OCI-LY7 (cell line): ENCODE results near the gene EMILIN1. TPM values are rescaled to one million over a fixed set of nuclear protein-coding genes. Genes with fewer than 3 reads are reported as not detected.

ENCODE experiments used
- BruUV-seq: library from RNA; stranded (reverse); fragments of 400-500 nt; replicated peaks from 2 replicates; lab custom pipeline; 2021; lab: Mats Ljungman, UMichigan
- CTCF ChIA-PET: fragments of 300-600 bp; sonication (Branson Sonifier 250); formaldehyde crosslinking; loops from one replicate; lab custom pipeline; 2022; ENCODE audit warnings: antibody characterized with exemption; ENCODE audit not compliant: unreplicated experiment; lab: Charles Lee
- POLR2A ChIA-PET: fragments of 300-600 bp; sonication (Branson Sonifier 250); formaldehyde crosslinking; loops from one replicate; lab custom pipeline; 2022; ENCODE audit warnings: antibody characterized with exemption; lab: Charles Lee
- DNase-seq: peaks from one replicate; pipeline ENCODE4 v3.0.0-alpha.2; 2015; ENCODE audit warnings: low spot score
- H2AFZ ChIP-seq: fragments of 200-600 bp; sonication (generic), shearing (Covaris generic); 2 replicates; pipeline ENCODE4 v1.6.1; 2014; ENCODE audit warnings: mild to moderate bottlenecking, antibody characterized with exemption, low read length, moderate library complexity
- H3K27ac ChIP-seq: fragments of 200-600 bp; sonication (generic); 2 replicates; pipeline ENCODE4 v1.5.1; 2014; ENCODE audit warnings: mixed run types, low read depth, mild to moderate bottlenecking, moderate library complexity, low read length, inconsistent platforms; ENCODE audit not compliant: poor library complexity, severe bottlenecking
- H3K36me3 ChIP-seq: fragments of 200-600 bp; sonication (generic); 2 replicates; pipeline ENCODE4 v1.6.1; 2014; ENCODE audit warnings: mild to moderate bottlenecking, antibody characterized with exemption, low read length, moderate library complexity, mixed read lengths; ENCODE audit not compliant: insufficient read depth
- H3K4me1 ChIP-seq: fragments of 200-600 bp; sonication (generic); 2 replicates; pipeline ENCODE4 v1.5.1; 2014; ENCODE audit warnings: mild to moderate bottlenecking, low read length; ENCODE audit not compliant: insufficient read depth, poor library complexity, severe bottlenecking
- H3K4me2 ChIP-seq: fragments of 200-600 bp; sonication (generic); 2 replicates; pipeline ENCODE4 v1.6.1; 2014; ENCODE audit warnings: mild to moderate bottlenecking, low read length
- H3K4me3 ChIP-seq: fragments of 200-600 bp; sonication (generic); 2 replicates; pipeline ENCODE4 v1.5.1; 2014; ENCODE audit warnings: mild to moderate bottlenecking, low read depth, low read length; ENCODE audit not compliant: poor library complexity, severe bottlenecking
- H3K79me2 ChIP-seq: fragments of 200-600 bp; sonication (generic); 2 replicates; pipeline ENCODE4 v1.6.1; 2016; ENCODE audit warnings: low read depth, mild to moderate bottlenecking, low read length, moderate library complexity, mixed read lengths; ENCODE audit not compliant: insufficient read depth
- H3K9me2 ChIP-seq: fragments of 200-600 bp; sonication (generic); 2 replicates; pipeline ENCODE4 v1.6.1; 2016; ENCODE audit warnings: mild to moderate bottlenecking, low read length, mixed read lengths; ENCODE audit not compliant: insufficient read depth
- H3K9me3 ChIP-seq: fragments of 200-600 bp; sonication (generic); 2 replicates; pipeline ENCODE4 v1.6.1; 2014; ENCODE audit warnings: mild to moderate bottlenecking, mixed run types, low read length, mixed read lengths
- H4K20me1 ChIP-seq: fragments of 200-600 bp; sonication (generic); 2 replicates; pipeline ENCODE4 v1.6.1; 2014; ENCODE audit warnings: mild to moderate bottlenecking, antibody characterized with exemption, low read length, moderate library complexity, mixed read lengths; ENCODE audit not compliant: insufficient read depth
- CTCF ChIP-seq: fragments of 200-600 bp; sonication (generic); conservative IDR thresholded peaks from 2 replicates; pipeline ENCODE4 v1.5.1; 2014; ENCODE audit warnings: mild to moderate bottlenecking, antibody characterized with exemption, low read length, moderate library complexity, mixed read lengths
- EZH2phosphoT487 ChIP-seq: fragments of 200-600 bp; sonication (generic); IDR thresholded peaks from 2 replicates; pipeline ENCODE4 v1.6.1; 2018; ENCODE audit warnings: low read depth, borderline replicate concordance, mild to moderate bottlenecking, mixed run types, antibody characterized with exemption, low read length, moderate library complexity, mixed read lengths
- intact Hi-C: fragments of 100-400 bp; cut with micrococcal nuclease; formaldehyde crosslinking; loops from one replicate; pipeline ENCODE4 v1.10.0; 2022; ENCODE audit not compliant: unreplicated experiment
- total RNA-seq, 2 experiments: library from RNA; depleted of rRNA in 1 of 2; stranded (reverse); fragments of >200 nt in 1 of 2; shearing (Covaris generic) in 1 of 2; gene quantifications; 2 replicates each; pipeline ENCODE4 v1.2.3, GENCODE V29; 2014 to 2022

The EMILIN1 gene
- total RNA-seq, 2 experiments from 2014 or later: 2.2 to 2.7 TPM

GRCh38 chr2:27130396-27130795 lies 52.0 kb downstream of the EMILIN1 start:
- peaks cover 5% of the 10 kb centered on the region; the same call in 1 of the 2 replicates for H4K20me1 ChIP-seq
- H3K79me2 ChIP-seq: peaks cover 20% of the 10 kb centered on the region
- BruUV-seq: no TSS peak
- H2AFZ ChIP-seq: no peak overlapping the region
- H3K36me3 ChIP-seq: peaks cover 56% of the 10 kb centered on the region
- no peaks in the 10 kb centered on the region for H3K9me2 ChIP-seq
- CTCF ChIA-PET: no interaction called here
- intact Hi-C loops: loop anchor here (5.0 kb wide), 1 partner anchor 82 kb away; the partner anchor contains the start of genes ATRAID and SLC5A6
- no peak for TF ChIP-seq CTCF
- no peak for TF ChIP-seq EZH2phosphoT487
- H3K9me3 ChIP-seq: no peaks in the 10 kb centered on the region
- H3K27ac ChIP-seq: no peak overlapping the region
- DNase-seq: no peak
- H3K4me3 ChIP-seq: no peak overlapping the region
- H3K4me2 ChIP-seq: no peak overlapping the region
- POLR2A ChIA-PET: no interaction called here
- H3K4me1 ChIP-seq: peaks cover 19% of the 10 kb centered on the region

GRCh38 chr2:27131429-27131828 lies 53.0 kb downstream of the EMILIN1 start:
- DNase-seq: no peak
- BruUV-seq: no TSS peak
- peaks cover 20% of the 10 kb centered on the region for H3K79me2 ChIP-seq
- no peak overlapping the region for H2AFZ ChIP-seq
- H3K4me1 ChIP-seq: peaks cover 20% of the 10 kb centered on the region
- no peaks in the 10 kb centered on the region for H3K9me3 ChIP-seq
- H3K4me3 ChIP-seq: no peak overlapping the region
- H4K20me1 ChIP-seq: peaks cover 5% of the 10 kb centered on the region; the same call in 1 of the 2 replicates
- ChIA-PET CTCF (interaction anchor here (0.5 kb wide), 1 partner anchor 45 kb away, joined by 3 read pairs; the partner anchor contains the start of gene KHK), POLR2A (interaction anchor here (1.0 kb wide), 2 partner anchors 10 to 23 kb away, joined by 3 to 5 read pairs; no protein-coding TSS in a partner anchor)
- no peak overlapping the region for H3K4me2 ChIP-seq
- H3K27ac ChIP-seq: no peak overlapping the region
- intact Hi-C loops: loop anchor here (5.0 kb wide), 1 partner anchor 81 kb away; the partner anchor contains the start of genes ATRAID and SLC5A6
- TF ChIP-seq CTCF (no peak), EZH2phosphoT487 (no peak)
- no peaks in the 10 kb centered on the region for H3K9me2 ChIP-seq
- peaks cover 56% of the 10 kb centered on the region for H3K36me3 ChIP-seq
